ENCODE data around the gene CCDC172.

DNA sequence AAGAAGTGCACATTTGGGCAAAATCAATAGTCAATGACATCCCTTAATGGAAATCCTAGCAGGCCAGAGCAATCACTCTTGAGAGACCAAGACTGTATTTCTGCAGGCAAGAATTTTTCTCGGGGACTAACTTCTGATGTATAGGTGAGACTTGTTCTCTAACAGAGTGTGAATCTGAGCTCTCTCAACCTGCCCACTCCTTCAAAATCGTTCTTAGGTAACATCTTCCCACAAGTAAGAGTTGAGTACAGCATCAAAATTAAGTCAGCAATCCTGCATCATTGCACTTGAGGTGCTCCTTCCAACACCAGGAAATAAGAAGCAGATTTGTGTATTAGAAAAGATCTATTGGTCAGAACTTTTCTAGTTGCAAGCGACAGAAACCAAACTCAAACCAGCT, 25.7 kb upstream of the CCDC172 start:
- TF ChIP-seq, protein P1, sequence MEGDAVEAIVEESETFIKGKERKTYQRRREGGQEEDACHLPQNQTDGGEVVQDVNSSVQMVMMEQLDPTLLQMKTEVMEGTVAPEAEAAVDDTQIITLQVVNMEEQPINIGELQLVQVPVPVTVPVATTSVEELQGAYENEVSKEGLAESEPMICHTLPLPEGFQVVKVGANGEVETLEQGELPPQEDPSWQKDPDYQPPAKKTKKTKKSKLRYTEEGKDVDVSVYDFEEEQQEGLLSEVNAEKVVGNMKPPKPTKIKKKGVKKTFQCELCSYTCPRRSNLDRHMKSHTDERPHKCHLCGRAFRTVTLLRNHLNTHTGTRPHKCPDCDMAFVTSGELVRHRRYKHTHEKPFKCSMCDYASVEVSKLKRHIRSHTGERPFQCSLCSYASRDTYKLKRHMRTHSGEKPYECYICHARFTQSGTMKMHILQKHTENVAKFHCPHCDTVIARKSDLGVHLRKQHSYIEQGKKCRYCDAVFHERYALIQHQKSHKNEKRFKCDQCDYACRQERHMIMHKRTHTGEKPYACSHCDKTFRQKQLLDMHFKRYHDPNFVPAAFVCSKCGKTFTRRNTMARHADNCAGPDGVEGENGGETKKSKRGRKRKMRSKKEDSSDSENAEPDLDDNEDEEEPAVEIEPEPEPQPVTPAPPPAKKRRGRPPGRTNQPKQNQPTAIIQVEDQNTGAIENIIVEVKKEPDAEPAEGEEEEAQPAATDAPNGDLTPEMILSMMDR (IDR thresholded peaks at IDR 0.05): no peak
- no peak for TF ChIP-seq POLR2A (IDR thresholded peaks at IDR 0.05)

Measured in Peyer's patch (tissue), 4 donors.